Calu3 (cell line): ENCODE results near the gene PPARG. TPM values are rescaled to one million over a fixed set of nuclear protein-coding genes. Genes with fewer than 3 reads are reported as not detected.

ENCODE experiments used
- BruUV-seq: library from RNA; stranded (reverse); fragments of 400-500 nt; replicated peaks from 2 replicates; lab custom pipeline; 2021; lab: Mats Ljungman, UMichigan
- CTCF ChIA-PET: fragments of 300-600 bp; sonication (Branson Sonifier 250); formaldehyde crosslinking; loops from one replicate; lab custom pipeline; 2022; ENCODE audit warnings: antibody characterized with exemption; lab: Charles Lee
- DNase-seq: peaks from one replicate; pipeline ENCODE4 v3.0.0; 2022
- H3K27ac Mint-ChIP-seq: one replicate; pipeline ENCODE4 v1.8.0; 2022; ENCODE audit warnings: mixed read lengths; ENCODE audit not compliant: unreplicated experiment
- H3K27me3 Mint-ChIP-seq: one replicate; pipeline ENCODE4 v1.8.0; 2022; ENCODE audit warnings: mixed read lengths; ENCODE audit not compliant: unreplicated experiment
- H3K36me3 Mint-ChIP-seq: one replicate; pipeline ENCODE4 v1.8.0; 2022; ENCODE audit warnings: mild to moderate bottlenecking, moderate library complexity, mixed read lengths; ENCODE audit not compliant: insufficient read depth, unreplicated experiment
- H3K4me1 Mint-ChIP-seq: one replicate; pipeline ENCODE4 v1.8.0; 2022; ENCODE audit warnings: mild to moderate bottlenecking, low read depth, mixed read lengths; ENCODE audit not compliant: unreplicated experiment
- H3K4me3 Mint-ChIP-seq: one replicate; pipeline ENCODE4 v1.8.0; 2022; ENCODE audit warnings: mild to moderate bottlenecking, low read depth, moderate library complexity, mixed read lengths; ENCODE audit not compliant: unreplicated experiment
- H3K9me3 Mint-ChIP-seq: one replicate; pipeline ENCODE4 v1.8.0; 2022; ENCODE audit warnings: low read depth, mixed read lengths; ENCODE audit not compliant: unreplicated experiment
- CTCF ChIP-seq: fragments of 200-600 bp; IDR thresholded peaks from one replicate; pipeline ENCODE4 v1.8.0; 2022; ENCODE audit warnings: antibody characterized with exemption; ENCODE audit not compliant: unreplicated experiment
- intact Hi-C: fragments of 100-400 bp; cut with micrococcal nuclease; formaldehyde crosslinking; loops from one replicate; pipeline ENCODE4 v1.10.0; 2022; ENCODE audit not compliant: unreplicated experiment
- total RNA-seq: library from RNA; stranded (reverse); gene quantifications from 2 replicates; pipeline ENCODE4 v1.2.3, GENCODE V29; 2022

The PPARG gene
- total RNA-seq, 1 experiment from 2014 or later = 85.8 TPM

GRCh38 chr3:12460127-12460526 lies 171.3 kb downstream of the PPARG start:
- no peaks in the 10 kb centered on the region for H3K27me3 Mint-ChIP-seq
- intact Hi-C loops = no loop called here
- CTCF ChIA-PET = no interaction called here
- H3K36me3 Mint-ChIP-seq = no peaks in the 10 kb centered on the region
- H3K27ac Mint-ChIP-seq = no peak overlapping the region
- no TSS peak for BruUV-seq
- no peak overlapping the region for H3K4me3 Mint-ChIP-seq
- no peak for DNase-seq
- peaks cover 11% of the 10 kb centered on the region for H3K4me1 Mint-ChIP-seq
- no peaks in the 10 kb centered on the region for H3K9me3 Mint-ChIP-seq
- TF ChIP-seq CTCF = no peak

- CTCF ChIA-PET = no interaction called here
- Mint-ChIP-seq H3K9me3 (no peaks in the 10 kb centered on the region), H3K36me3 (no peaks in the 10 kb centered on the region), H3K27me3 (no peaks in the 10 kb centered on the region), H3K4me3 (no peak overlapping the region), H3K4me1 (peaks cover 20% of the 10 kb centered on the region), H3K27ac (no peak overlapping the region)
- TF ChIP-seq CTCF = no peak
- DNase-seq = no peak
- intact Hi-C loops = no loop called here
- no TSS peak for BruUV-seq
Measured at GRCh38 chr3:12461097-12461649, 172.3 kb downstream of the PPARG start.

- Mint-ChIP-seq H3K36me3 (no peaks in the 10 kb centered on the region), H3K27ac (no peak overlapping the region), H3K27me3 (no peaks in the 10 kb centered on the region), H3K4me1 (peaks cover 20% of the 10 kb centered on the region), H3K4me3 (no peak overlapping the region), H3K9me3 (no peaks in the 10 kb centered on the region)
- DNase-seq = no peak
- TF ChIP-seq CTCF = no peak
- intact Hi-C loops = no loop called here
- BruUV-seq = no TSS peak
- CTCF ChIA-PET = no interaction called here
Measured at GRCh38 chr3:12462159-12462947, 173.5 kb downstream of the PPARG start.

GRCh38 chr3:12463686-12464085 lies 174.8 kb downstream of the PPARG start:
- Mint-ChIP-seq H3K36me3 (no peaks in the 10 kb centered on the region), H3K9me3 (no peaks in the 10 kb centered on the region), H3K4me3 (no peak overlapping the region), H3K27ac (no peak overlapping the region), H3K27me3 (no peaks in the 10 kb centered on the region), H3K4me1 (peaks cover 20% of the 10 kb centered on the region)
- intact Hi-C loops = no loop called here
- CTCF ChIA-PET = interaction anchor here (1.3 kb wide), 1 partner anchor 16 kb away, joined by 4 read pairs; no protein-coding TSS in a partner anchor
- DNase-seq = no peak
- TF ChIP-seq CTCF = no peak
- BruUV-seq = no TSS peak
